SKM-1 (cell line): ENCODE results near the gene ZIC1.

Experiments
- DNase-seq: peaks from one replicate; lab custom pipeline; 2025; ENCODE audit not compliant: unreplicated experiment; lab: John Stamatoyannopoulos, UW

ZIC1 gene

GRCh38 chr3:147422196-147422595, 13.0 kb downstream of the ZIC1 start:
- no peak for DNase-seq

DNA sequence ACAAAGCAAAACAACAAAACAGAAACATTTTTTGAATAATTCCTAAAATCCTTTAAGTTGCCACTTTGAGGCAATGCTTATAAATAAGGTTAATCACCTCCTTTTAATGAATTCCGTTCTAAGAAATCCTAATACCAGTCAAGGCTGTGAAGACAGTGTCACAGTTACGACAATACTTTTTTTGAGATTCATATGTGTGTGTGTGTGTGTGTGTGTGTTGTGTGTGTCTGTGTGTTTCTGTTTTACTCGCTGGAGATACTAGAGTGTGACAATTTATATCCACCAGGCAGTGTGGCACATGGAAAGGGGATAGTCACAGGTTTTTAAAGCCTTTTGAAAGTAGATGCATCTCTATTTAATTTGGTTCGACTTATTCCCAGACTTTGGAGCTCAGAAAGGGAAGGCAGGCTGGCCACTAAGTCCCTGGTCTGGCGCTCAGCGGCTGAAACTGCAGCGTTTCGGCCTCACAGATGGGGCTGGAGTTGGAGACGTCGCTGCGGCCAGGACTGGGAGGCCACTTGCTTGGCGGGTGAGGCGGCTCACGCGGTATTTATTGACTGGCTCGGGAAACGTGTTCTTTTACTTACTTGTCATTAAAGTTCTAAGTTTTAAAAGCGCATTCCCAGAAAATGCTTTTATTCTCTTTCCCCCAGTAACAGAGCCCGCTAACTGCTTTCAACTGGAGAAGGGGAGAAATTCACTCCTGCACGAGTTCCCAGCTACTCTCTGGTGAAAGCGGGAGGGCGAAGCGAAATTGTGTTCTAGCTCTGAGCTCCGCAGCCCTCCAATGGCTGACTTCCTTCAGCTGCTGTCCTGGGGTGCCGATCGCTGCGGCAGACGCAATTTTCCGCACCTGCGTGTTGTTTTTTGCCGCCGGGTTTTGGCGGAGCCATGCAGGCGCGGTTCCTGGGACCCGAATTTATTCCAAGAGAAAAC, 13.7 kb downstream of the ZIC1 start:
- DNase-seq, result no peak

DNA sequence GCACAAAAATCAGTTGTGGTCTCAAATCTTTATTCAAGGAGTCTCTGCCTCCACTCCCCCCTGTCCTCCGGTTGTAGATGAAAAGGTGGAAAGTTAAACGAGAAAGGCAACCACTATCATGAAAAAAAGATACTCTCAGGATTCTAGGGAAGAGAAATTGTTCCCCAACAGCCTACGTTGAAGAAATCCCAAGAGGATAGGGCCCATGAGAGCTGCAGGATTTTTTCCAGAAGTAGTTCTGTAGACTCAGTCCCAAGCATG, 14.3 kb downstream of the ZIC1 start:
- no peak for DNase-seq

DNA sequence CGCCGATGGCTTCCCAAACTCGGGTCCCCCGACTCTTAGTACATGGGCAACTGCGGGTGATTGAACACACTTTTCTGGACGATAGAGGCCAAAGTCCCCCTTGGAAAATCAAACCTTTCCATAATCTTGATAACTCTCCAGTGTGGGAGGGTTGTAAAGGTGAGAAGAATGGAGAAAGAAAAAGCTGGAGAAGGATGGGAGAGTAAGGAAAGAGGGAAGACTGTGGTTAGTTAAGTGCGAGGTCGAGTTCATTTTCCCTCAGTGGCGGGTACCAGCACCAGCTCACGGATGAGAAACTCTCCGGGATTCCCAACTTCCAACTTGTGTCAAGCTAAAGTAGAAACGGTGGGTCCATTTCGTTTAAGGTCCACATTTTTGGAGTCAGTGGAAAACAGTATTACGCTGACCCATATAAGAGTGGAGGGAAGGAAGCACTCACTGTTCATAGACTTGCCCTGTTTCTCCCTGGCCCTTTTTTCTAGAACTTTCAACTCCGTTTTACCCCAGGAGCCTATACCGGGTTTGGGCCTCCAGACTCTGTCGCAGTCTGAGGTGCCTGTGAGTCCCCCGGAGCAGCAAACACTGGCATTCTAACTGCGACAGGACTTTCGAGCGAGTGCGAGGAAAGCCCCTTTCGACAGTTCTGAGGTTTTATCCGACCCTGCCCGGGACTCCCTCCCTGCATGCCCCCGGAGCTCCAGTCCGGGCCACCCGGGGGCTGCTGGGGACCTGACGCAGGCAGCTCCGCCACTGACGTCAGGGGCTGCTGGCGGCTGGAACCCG, 14.8 kb downstream of the ZIC1 start:
- no peak for DNase-seq

- no peak for DNase-seq
These were observed 15.6 kb downstream of the ZIC1 start for GRCh38 chr3:147424581-147425387.

GRCh38 chr3:147425388-147425850, 16.3 kb downstream of the ZIC1 start:
- DNase-seq, result no peak

DNA sequence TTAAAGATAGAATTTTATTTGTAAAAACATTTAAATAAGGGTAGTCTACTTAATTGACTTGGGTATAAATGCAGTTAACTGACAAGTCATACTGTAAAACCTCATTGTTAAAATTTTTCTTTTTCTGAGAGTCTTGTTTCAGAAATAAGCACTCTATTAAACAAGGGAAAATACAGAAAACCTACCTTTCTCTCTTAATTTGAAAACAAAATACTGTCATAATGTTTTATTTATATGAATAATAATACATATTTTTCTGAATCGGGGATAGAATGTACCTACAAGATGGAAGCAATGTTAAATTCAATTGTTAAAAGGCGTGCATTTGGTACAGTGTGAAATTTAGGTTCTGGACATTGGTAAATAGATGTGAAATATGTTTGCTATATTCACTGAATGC, 17.8 kb downstream of the ZIC1 start:
- DNase-seq, result no peak

GRCh38 chr3:147427746-147428145, 18.6 kb downstream of the ZIC1 start:
- no peak for DNase-seq

- DNase-seq, result no peak
These were observed 19.2 kb downstream of the ZIC1 start for GRCh38 chr3:147428326-147428725.

DNA sequence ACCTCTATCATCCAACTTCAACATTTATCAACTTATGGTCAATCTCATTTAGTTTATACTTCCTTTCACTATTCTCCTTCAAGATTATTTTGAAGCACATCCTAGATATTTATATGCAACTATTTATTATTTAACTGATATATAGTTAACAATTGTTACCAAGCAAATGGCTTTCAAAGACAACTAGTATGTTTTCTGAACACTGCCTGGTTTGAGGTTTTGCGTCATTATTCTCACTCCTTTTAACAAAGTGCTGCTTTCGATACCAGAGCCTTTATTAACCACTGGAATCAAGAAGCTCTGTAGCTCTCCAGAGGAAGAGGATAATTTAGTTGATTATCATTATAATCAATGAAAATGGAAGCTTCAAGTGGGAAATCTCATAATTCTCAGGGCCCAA, 19.6 kb downstream of the ZIC1 start:
- no peak for DNase-seq

DNA sequence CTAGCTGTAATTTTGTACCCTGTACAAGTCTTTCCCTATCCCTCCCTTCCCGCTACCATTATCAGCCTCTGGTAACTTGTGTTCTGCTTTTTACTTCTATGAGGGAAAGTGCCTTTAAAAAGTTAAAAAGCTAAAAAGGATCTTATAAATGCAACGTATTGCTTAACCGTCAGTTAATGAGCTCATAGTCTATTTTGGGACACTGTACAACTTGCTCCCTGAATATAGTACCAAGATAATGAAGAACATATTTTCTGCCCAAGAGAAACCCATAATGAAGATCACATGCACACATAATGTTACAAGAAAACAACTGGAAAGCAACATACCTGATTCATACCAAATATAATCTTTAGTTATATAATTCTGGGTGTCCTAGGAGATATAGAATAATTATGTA, 22.6 kb downstream of the ZIC1 start:
- no peak for DNase-seq

DNA sequence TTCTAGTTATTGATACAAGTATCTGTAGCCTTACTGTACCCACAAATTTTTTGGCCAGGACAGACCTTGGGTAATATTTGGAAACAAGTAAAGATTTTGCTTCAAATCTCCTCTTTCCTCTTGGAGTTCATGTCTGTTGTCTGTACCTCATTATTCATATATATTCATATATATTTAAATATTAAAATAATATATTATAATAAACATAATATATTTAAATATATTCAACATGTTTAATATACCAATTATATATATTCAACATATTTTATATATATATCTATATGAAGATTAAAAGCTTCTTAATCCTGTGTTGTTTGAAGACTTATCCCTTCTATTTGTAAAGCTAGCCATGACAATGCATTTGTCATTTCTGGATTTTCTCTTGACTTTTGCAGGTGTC, 38.1 kb downstream of the ZIC1 start:
- DNase-seq, result no peak

DNA sequence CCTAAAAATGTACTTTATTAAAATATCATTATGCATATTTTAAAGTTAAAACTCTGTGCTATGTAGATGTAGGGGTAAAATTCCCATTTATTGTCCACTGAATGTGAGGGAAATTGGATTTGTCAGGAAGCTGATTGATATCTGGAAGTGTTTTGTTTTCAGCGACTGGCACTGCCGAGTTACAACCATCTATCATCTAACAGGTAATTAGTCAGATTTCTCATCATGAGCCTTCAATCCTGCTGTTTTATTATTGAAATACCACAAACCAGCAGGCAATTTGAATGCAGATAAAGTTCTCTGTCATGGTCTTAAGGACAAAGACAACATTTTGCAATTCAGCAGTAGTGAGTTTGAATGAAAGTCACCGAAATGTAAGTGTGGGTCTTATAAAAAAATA, 40.5 kb downstream of the ZIC1 start:
- no peak for DNase-seq

- DNase-seq, result no peak
These were observed 50.0 kb downstream of the ZIC1 start for GRCh38 chr3:147458995-147459704.

- DNase-seq, result no peak
These were observed 53.7 kb downstream of the ZIC1 start for GRCh38 chr3:147462856-147463255.
